ENCODE measurements around the gene MOXD1. TPM values are rescaled to one million over a fixed set of nuclear protein-coding genes. Genes with fewer than 3 reads are reported as not detected.

MOXD1 gene
- polyA plus RNA-seq, 1 of the 3 experiments (the other 2 are of a cell fraction), result 252 TPM

GRCh38 chr6:132348231-132348630 is 53.0 kb downstream of the MOXD1 start:
- no peak for DNase-seq
- H4K20me1 ChIP-seq (ENCODE audit: insufficient read depth), result no peaks in the 10 kb centered on the region
- WGBS (ENCODE audit: low lambda C conversion rate), result 35% methylated on average over 1 of the region's 1 CpG

More at GRCh38 chr6:132348231-132348630, 53.0 kb downstream of the MOXD1 start:
- no peak for TF ChIP-seq FOXM1 (IDR thresholded peaks at IDR 0.05; ENCODE audit: low read depth)
- TF ChIP-seq MXI1 (IDR thresholded peaks at IDR 0.05; ENCODE audit: low read depth, low read length), result no peak
- no peak for TF ChIP-seq CHD2 (IDR thresholded peaks at IDR 0.05; ENCODE audit: low read length, partially characterized antibody)
- no peak for TF ChIP-seq MEF2A (IDR thresholded peaks at IDR 0.05; ENCODE audit: borderline replicate concordance, low read depth)
- TF ChIP-seq USF1 (IDR thresholded peaks at IDR 0.05; ENCODE audit: borderline replicate concordance, low read depth), result no peak
- no peak for TF ChIP-seq YY1 (IDR thresholded peaks at IDR 0.05; ENCODE audit: low read depth)
- TF ChIP-seq TCF12 (IDR thresholded peaks at IDR 0.05), result no peak
- TF ChIP-seq USF2 (IDR thresholded peaks at IDR 0.05; ENCODE audit: borderline replicate concordance, low read depth, low read length), result no peak
- TF ChIP-seq TEAD4 (IDR thresholded peaks at IDR 0.05; ENCODE audit: borderline replicate concordance, insufficient read depth), result no peak
- TF ChIP-seq GABPA (IDR thresholded peaks at IDR 0.05; ENCODE audit: low read depth), result no peak
- TF ChIP-seq REST (IDR thresholded peaks at IDR 0.05; ENCODE audit: low read depth, low read length), result no peak
- no peak for TF ChIP-seq GATA2 (CRISPR knock-in tag; IDR thresholded peaks at IDR 0.05)
- Histone ChIP-seq H3K79me2 (ENCODE audit: insufficient read depth) (no peaks in the 10 kb centered on the region), H3K27ac (ENCODE audit: low read depth in 2 of 2, low read length in 1 of 2) (no peak overlapping the region), H3F3A (replicated peaks; ENCODE audit: insufficient read depth) (peaks cover 15% of the 10 kb centered on the region), H3K9me3 (no peaks in the 10 kb centered on the region; the same call in 1 of the 2 replicates), H3K4me3 (ENCODE audit: low read depth in 2 of 2, low read length in 1 of 2) (no peak overlapping the region), H3K9ac (no peak overlapping the region), H2AFZ (ENCODE audit: low read depth) (no peak overlapping the region), H3K4me2 (no peak overlapping the region), H3K9me2 (no peaks in the 10 kb centered on the region), H3K4me1 (ENCODE audit: control insufficient read depth in 1 of 2, insufficient read depth in 2 of 2, low read depth in 1 of 2, low read length in 1 of 2) (no peaks in the 10 kb centered on the region; a peak in 1 of 4 replicates), H3K36me3 (replicated peaks in 1 of 2; ENCODE audit: control insufficient read depth in 1 of 2, insufficient read depth in 2 of 2, low read length in 1 of 2) (peaks cover 0 to 23% of the 10 kb centered on the region in 2 experiments), H3K27me3 (ENCODE audit: insufficient read depth) (no peaks in the 10 kb centered on the region)
- ChIA-PET CTCF (no interaction called here), POLR2A (no interaction called here)

All from SK-N-SH (cell line).